Activated CD4-positive, alpha-beta memory T cell treated with anti-CD3 and anti-CD28 coated beads for 36 hours (primary cell): ENCODE results near the gene ANKRD29. TPM values are rescaled to one million over a fixed set of nuclear protein-coding genes. Genes with fewer than 3 reads are reported as not detected.

Experiments used
- CTCF ChIA-PET: fragments of 350-600 bp; sonication (Branson Sonifier 250); formaldehyde crosslinking; loops from one replicate; lab custom pipeline; 2021; ENCODE audit warnings: antibody characterized with exemption, inconsistent platforms; lab: Charles Lee
- POLR2A ChIA-PET: fragments of 350-600 bp; sonication (Branson Sonifier 250); formaldehyde crosslinking; loops from one replicate; lab custom pipeline; 2021; ENCODE audit warnings: antibody characterized with exemption; lab: Charles Lee
- DNase-seq: peaks from one replicate; pipeline ENCODE4 v3.0.0-alpha.2; 2020
- H3K27ac Mint-ChIP-seq: one replicate; pipeline ENCODE4 v1.8.0; 2021; ENCODE audit warnings: mixed read lengths
- H3K27me3 Mint-ChIP-seq: one replicate; pipeline ENCODE4 v1.8.0; 2021; ENCODE audit warnings: mixed read lengths
- H3K36me3 Mint-ChIP-seq: one replicate; pipeline ENCODE4 v1.8.0; 2021; ENCODE audit warnings: mixed read lengths
- H3K4me1 Mint-ChIP-seq: one replicate; pipeline ENCODE4 v1.8.0; 2021; ENCODE audit warnings: low read depth, mixed read lengths
- H3K4me3 Mint-ChIP-seq: one replicate; pipeline ENCODE4 v1.8.0; 2021; ENCODE audit warnings: mild to moderate bottlenecking, mixed read lengths
- H3K9me3 Mint-ChIP-seq: one replicate; pipeline ENCODE4 v1.8.0; 2021; ENCODE audit warnings: mixed read lengths
- intact Hi-C: fragments of 100-400 bp; cut with micrococcal nuclease; formaldehyde crosslinking; loops from one replicate; pipeline ENCODE4 v1.15.1; 2023
- total RNA-seq, 2 experiments: library from RNA; stranded (reverse); gene quantifications; one replicate each; pipeline ENCODE4 v1.2.3, GENCODE V29; 2021

The ANKRD29 gene
- total RNA-seq, 2 experiments from 2014 or later, result not detected

- H3K36me3 Mint-ChIP-seq, result no peaks in the 10 kb centered on the region
- CTCF ChIA-PET, result interaction anchor here (1.0 kb wide), 1 partner anchor 257 kb away, joined by 4 read pairs; no protein-coding TSS in a partner anchor
- peaks cover 24% of the 10 kb centered on the region for H3K27me3 Mint-ChIP-seq
- no peaks in the 10 kb centered on the region for H3K9me3 Mint-ChIP-seq
- intact Hi-C loops, result loop anchor here (5.0 kb wide), 2 partner anchors 35 to 40 kb away; no protein-coding TSS in a partner anchor
- H3K27ac Mint-ChIP-seq, result no peak overlapping the region
- peak; percentile 17 for DNase-seq
- POLR2A ChIA-PET, result interaction anchor here (0.9 to 1.1 kb wide), 2 partner anchors 10 to 293 kb away, joined by 3 read pairs; no protein-coding TSS in a partner anchor
- H3K4me3 Mint-ChIP-seq, result peak overlapping the region; percentile 67
- H3K4me1 Mint-ChIP-seq, result peaks cover 16% of the 10 kb centered on the region
Measured at GRCh38 chr18:23661735-23662308, 889 bp downstream of the ANKRD29 start.

- no peak overlapping the region for H3K27ac Mint-ChIP-seq
- POLR2A ChIA-PET, result no interaction called here
- H3K4me1 Mint-ChIP-seq, result peaks cover 14% of the 10 kb centered on the region
- intact Hi-C loops, result no loop called here
- CTCF ChIA-PET, result no interaction called here
- peaks cover 22% of the 10 kb centered on the region for H3K27me3 Mint-ChIP-seq
- no peak for DNase-seq
- H3K4me3 Mint-ChIP-seq, result no peak overlapping the region
- H3K9me3 Mint-ChIP-seq, result no peaks in the 10 kb centered on the region
- no peaks in the 10 kb centered on the region for H3K36me3 Mint-ChIP-seq
Measured at GRCh38 chr18:23658285-23658684, 4.4 kb downstream of the ANKRD29 start.

GRCh38 chr18:23652232-23652631 lies 10.5 kb downstream of the ANKRD29 start:
- no peak for DNase-seq
- H3K4me3 Mint-ChIP-seq, result no peak overlapping the region
- H3K9me3 Mint-ChIP-seq, result no peaks in the 10 kb centered on the region
- no peak overlapping the region for H3K27ac Mint-ChIP-seq
- POLR2A ChIA-PET, result interaction anchor here (1.1 kb wide), 1 partner anchor 9 kb away, joined by 3 read pairs; no protein-coding TSS in a partner anchor
- H3K27me3 Mint-ChIP-seq, result no peaks in the 10 kb centered on the region
- H3K4me1 Mint-ChIP-seq, result no peaks in the 10 kb centered on the region
- no peaks in the 10 kb centered on the region for H3K36me3 Mint-ChIP-seq
- intact Hi-C loops, result no loop called here
- CTCF ChIA-PET, result no interaction called here

GRCh38 chr18:23650968-23651927 lies 11.5 kb downstream of the ANKRD29 start:
- no peaks in the 10 kb centered on the region for H3K36me3 Mint-ChIP-seq
- POLR2A ChIA-PET, result interaction anchor here (1.1 kb wide), 1 partner anchor 10 kb away, joined by 3 read pairs; no protein-coding TSS in a partner anchor
- no peaks in the 10 kb centered on the region for H3K4me1 Mint-ChIP-seq
- H3K27ac Mint-ChIP-seq, result no peak overlapping the region
- H3K27me3 Mint-ChIP-seq, result no peaks in the 10 kb centered on the region
- H3K9me3 Mint-ChIP-seq, result no peaks in the 10 kb centered on the region
- H3K4me3 Mint-ChIP-seq, result no peak overlapping the region
- CTCF ChIA-PET, result interaction anchor here (0.6 to 1.0 kb wide), 3 partner anchors 27 to 53 kb away, joined by 3 to 5 read pairs (median 3); no protein-coding TSS in a partner anchor
- DNase-seq, result no peak
- intact Hi-C loops, result no loop called here

GRCh38 chr18:23648940-23649607 lies 13.6 kb downstream of the ANKRD29 start:
- Mint-ChIP-seq H3K9me3 (no peaks in the 10 kb centered on the region), H3K27me3 (peaks cover 1% of the 10 kb centered on the region), H3K27ac (no peak overlapping the region), H3K36me3 (no peaks in the 10 kb centered on the region), H3K4me3 (no peak overlapping the region), H3K4me1 (no peaks in the 10 kb centered on the region)
- intact Hi-C loops, result no loop called here
- ChIA-PET CTCF (no interaction called here), POLR2A (no interaction called here)
- DNase-seq, result no peak

GRCh38 chr18:23648456-23648855 lies 14.3 kb downstream of the ANKRD29 start:
- H3K27me3 Mint-ChIP-seq, result peaks cover 1% of the 10 kb centered on the region
- no peaks in the 10 kb centered on the region for H3K36me3 Mint-ChIP-seq
- no peaks in the 10 kb centered on the region for H3K9me3 Mint-ChIP-seq
- ChIA-PET CTCF (no interaction called here), POLR2A (no interaction called here)
- H3K4me1 Mint-ChIP-seq, result no peaks in the 10 kb centered on the region
- DNase-seq, result no peak
- intact Hi-C loops, result no loop called here
- H3K4me3 Mint-ChIP-seq, result no peak overlapping the region
- H3K27ac Mint-ChIP-seq, result no peak overlapping the region

- Mint-ChIP-seq H3K9me3 (no peaks in the 10 kb centered on the region), H3K4me3 (no peak overlapping the region), H3K36me3 (no peaks in the 10 kb centered on the region), H3K27ac (no peak overlapping the region), H3K4me1 (no peaks in the 10 kb centered on the region), H3K27me3 (peaks cover 1% of the 10 kb centered on the region)
- intact Hi-C loops, result no loop called here
- CTCF ChIA-PET, result no interaction called here
- POLR2A ChIA-PET, result interaction anchor here (0.6 kb wide), 1 partner anchor 44 kb away, joined by 3 read pairs; no protein-coding TSS in a partner anchor
- no peak for DNase-seq
Measured at GRCh38 chr18:23646282-23646681, 16.4 kb downstream of the ANKRD29 start.

GRCh38 chr18:23645568-23646175 lies 17.0 kb downstream of the ANKRD29 start:
- H3K9me3 Mint-ChIP-seq, result no peaks in the 10 kb centered on the region
- POLR2A ChIA-PET, result no interaction called here
- H3K36me3 Mint-ChIP-seq, result no peaks in the 10 kb centered on the region
- intact Hi-C loops, result no loop called here
- no peak overlapping the region for H3K27ac Mint-ChIP-seq
- H3K4me3 Mint-ChIP-seq, result no peak overlapping the region
- H3K4me1 Mint-ChIP-seq, result no peaks in the 10 kb centered on the region
- no peak for DNase-seq
- CTCF ChIA-PET, result no interaction called here
- H3K27me3 Mint-ChIP-seq, result peaks cover 1% of the 10 kb centered on the region

GRCh38 chr18:23643815-23644490 lies 18.8 kb downstream of the ANKRD29 start:
- ChIA-PET POLR2A (no interaction called here), CTCF (interaction anchor here (1.0 kb wide), 1 partner anchor 145 kb away, joined by 3 read pairs; no protein-coding TSS in a partner anchor)
- Mint-ChIP-seq H3K9me3 (no peaks in the 10 kb centered on the region), H3K4me1 (no peaks in the 10 kb centered on the region), H3K36me3 (no peaks in the 10 kb centered on the region), H3K27ac (no peak overlapping the region), H3K27me3 (peaks cover 1% of the 10 kb centered on the region), H3K4me3 (no peak overlapping the region)
- intact Hi-C loops, result no loop called here
- no peak for DNase-seq

- no peaks in the 10 kb centered on the region for H3K36me3 Mint-ChIP-seq
- H3K4me3 Mint-ChIP-seq, result no peak overlapping the region
- no peak overlapping the region for H3K27ac Mint-ChIP-seq
- CTCF ChIA-PET, result interaction anchor here (1.1 kb wide), 1 partner anchor 61 kb away, joined by 3 read pairs; no protein-coding TSS in a partner anchor
- peaks cover 1% of the 10 kb centered on the region for H3K27me3 Mint-ChIP-seq
- intact Hi-C loops, result no loop called here
- H3K4me1 Mint-ChIP-seq, result no peaks in the 10 kb centered on the region
- H3K9me3 Mint-ChIP-seq, result no peaks in the 10 kb centered on the region
- no peak for DNase-seq
- POLR2A ChIA-PET, result no interaction called here
Measured at GRCh38 chr18:23641937-23642666, 20.6 kb downstream of the ANKRD29 start.
